Testis (tissue), 3 donors: ENCODE measurements around the gene TEX52. TPM values are rescaled to one million over a fixed set of nuclear protein-coding genes. Genes with fewer than 3 reads are reported as not detected.

Source experiments
- DNase-seq: peaks from one replicate; pipeline ENCODE4 v3.0.0-alpha.2; 2019
- H3K27ac ChIP-seq, 2 donors: fragments of 200-600 bp; sonication (generic); one replicate each; pipeline ENCODE4 v1.5.1; 2019
- H3K27me3 ChIP-seq: fragments of 200-600 bp; sonication (generic); one replicate; pipeline ENCODE4 v1.5.1; 2019
- H3K36me3 ChIP-seq: fragments of 200-600 bp; sonication (generic); one replicate; pipeline ENCODE4 v1.5.1; 2017; ENCODE audit warnings: low read depth; ENCODE audit errors: missing control alignments
- H3K4me1 ChIP-seq: fragments of 200-600 bp; sonication (generic); one replicate; pipeline ENCODE4 v1.5.1; 2019
- H3K4me3 ChIP-seq, 2 donors: fragments of 200-600 bp; sonication (generic); one replicate each; pipeline ENCODE4 v1.5.1; 2017 to 2019
- H3K9me3 ChIP-seq: fragments of 200-600 bp; sonication (generic); one replicate; pipeline ENCODE4 v1.5.1; 2017
- POLR2A ChIP-seq: fragments of 450-650 bp; IDR thresholded peaks from one replicate; pipeline ENCODE4 v1.6.1; 2017; ENCODE audit warnings: antibody characterized with exemption, mild to moderate bottlenecking, moderate library complexity
- WGBS, 2 donors: methylation state at CpG; one replicate each; pipeline ENCODE4 v1.1.5; 2018; 5-methylcytosine and 5-hydroxymethylcytosine counted together
- intact Hi-C: fragments of 100-400 bp; cut with DNase I; formaldehyde crosslinking; loops from one replicate; pipeline ENCODE4 v1.15.1; 2023; ENCODE audit warnings: low total_unique reads
- polyA plus RNA-seq: library from polyadenylated mRNA; stranded (reverse); fragments of 350-450 nt; fragmentation: Illumina TruSeq; extraction: RNeasy Lipid Tissue Mini Kit (QIAGEN cat#74804); gene quantifications from one replicate; pipeline ENCODE4 v1.2.3, GENCODE V29; 2014; ENCODE audit warnings: low read depth, low replicate concordance; ENCODE audit not compliant: insufficient read depth
- total RNA-seq, 2 donors: library from RNA; depleted of rRNA; stranded (reverse); fragments of >200 nt; gene quantifications; one replicate each; pipeline ENCODE4 v1.2.3, GENCODE V29; 2016
- TF ChIP-seq, protein P1 (sequence below), 3 experiments: fragments of 450-650 bp in 2 of 3; fragments of 200-600 bp in 1 of 3; sonication (generic) in 1 of 3; IDR thresholded peaks; one replicate each; pipeline ENCODE4 v1.5.1; 2016 to 2019; ENCODE audit warnings: antibody characterized with exemption in 3 of 3, mild to moderate bottlenecking in 2 of 3, moderate library complexity in 1 of 3

Gene TEX52
- total and polyA plus RNA-seq, 3 donors from 2014 or later = 0.81 to 11.4 (median 4.7) TPM

DNA sequence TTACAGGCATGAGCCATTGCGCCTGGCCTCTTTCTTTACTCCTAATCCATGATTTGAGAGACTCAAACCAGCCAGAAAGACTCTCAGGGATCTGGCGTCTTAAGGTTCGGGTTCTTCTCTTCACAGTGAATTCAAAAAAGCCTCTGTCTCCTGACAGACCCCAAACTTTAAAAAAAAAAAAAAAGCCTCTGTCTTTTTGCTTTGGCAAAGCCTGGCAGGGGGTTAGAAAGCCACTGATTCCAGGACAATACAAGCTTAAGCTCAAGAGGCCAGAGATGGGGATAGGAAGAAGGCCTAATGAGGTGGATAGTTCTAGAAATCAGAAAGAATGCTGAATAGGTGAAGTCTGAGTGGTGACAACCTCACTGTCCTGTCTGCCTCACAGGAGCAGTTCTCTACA is 30.8 kb downstream of the TEX52 start:
- TF ChIP-seq, protein P1, sequence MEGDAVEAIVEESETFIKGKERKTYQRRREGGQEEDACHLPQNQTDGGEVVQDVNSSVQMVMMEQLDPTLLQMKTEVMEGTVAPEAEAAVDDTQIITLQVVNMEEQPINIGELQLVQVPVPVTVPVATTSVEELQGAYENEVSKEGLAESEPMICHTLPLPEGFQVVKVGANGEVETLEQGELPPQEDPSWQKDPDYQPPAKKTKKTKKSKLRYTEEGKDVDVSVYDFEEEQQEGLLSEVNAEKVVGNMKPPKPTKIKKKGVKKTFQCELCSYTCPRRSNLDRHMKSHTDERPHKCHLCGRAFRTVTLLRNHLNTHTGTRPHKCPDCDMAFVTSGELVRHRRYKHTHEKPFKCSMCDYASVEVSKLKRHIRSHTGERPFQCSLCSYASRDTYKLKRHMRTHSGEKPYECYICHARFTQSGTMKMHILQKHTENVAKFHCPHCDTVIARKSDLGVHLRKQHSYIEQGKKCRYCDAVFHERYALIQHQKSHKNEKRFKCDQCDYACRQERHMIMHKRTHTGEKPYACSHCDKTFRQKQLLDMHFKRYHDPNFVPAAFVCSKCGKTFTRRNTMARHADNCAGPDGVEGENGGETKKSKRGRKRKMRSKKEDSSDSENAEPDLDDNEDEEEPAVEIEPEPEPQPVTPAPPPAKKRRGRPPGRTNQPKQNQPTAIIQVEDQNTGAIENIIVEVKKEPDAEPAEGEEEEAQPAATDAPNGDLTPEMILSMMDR (IDR thresholded peaks at IDR 0.05) = no peak
- TF ChIP-seq POLR2A = no peak
- 92 to 95% methylated on average over 3 of the region's 3 CpGs for WGBS, 2 donors
- Histone ChIP-seq H3K4me3 (no peak overlapping the region), H3K4me1 (no peaks in the 10 kb centered on the region), H3K27ac (no peak overlapping the region), H3K36me3 (no peaks in the 10 kb centered on the region), H3K27me3 (no peaks in the 10 kb centered on the region), H3K9me3 (no peaks in the 10 kb centered on the region)
- DNase-seq = no peak
- intact Hi-C loops = no loop called here

DNA sequence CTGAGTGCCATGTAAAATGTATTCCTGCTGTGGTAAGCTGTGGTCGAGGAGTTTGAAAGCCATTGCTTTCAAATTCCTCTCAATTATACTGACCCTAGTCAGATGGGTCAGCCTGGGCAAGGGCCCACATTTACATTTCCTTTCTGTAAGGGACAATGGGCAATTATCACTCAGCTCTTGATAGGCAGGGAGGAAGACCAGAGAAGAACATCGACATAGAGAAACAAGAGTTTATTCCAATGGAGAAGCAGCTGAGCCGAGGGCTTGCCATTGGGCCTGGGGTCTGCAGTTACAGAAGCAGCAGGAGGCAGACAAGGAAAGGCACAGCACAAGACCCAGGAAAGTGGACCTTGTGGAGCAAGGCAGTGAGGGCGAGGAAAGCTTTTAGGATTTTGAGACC is 31.7 kb downstream of the TEX52 start:
- H3K27ac ChIP-seq = no peak overlapping the region
- TF ChIP-seq POLR2A = no peak
- TF ChIP-seq, protein P1 (IDR thresholded peaks at IDR 0.05) = no peak
- no peaks in the 10 kb centered on the region for H3K36me3 ChIP-seq
- H3K4me3 ChIP-seq = no peak overlapping the region
- WGBS, 2 donors = 74 to 86% methylated on average over 4 of the region's 4 CpGs
- intact Hi-C loops = no loop called here
- H3K9me3 ChIP-seq = no peaks in the 10 kb centered on the region
- no peaks in the 10 kb centered on the region for H3K4me1 ChIP-seq
- H3K27me3 ChIP-seq = no peaks in the 10 kb centered on the region
- DNase-seq = no peak

DNA sequence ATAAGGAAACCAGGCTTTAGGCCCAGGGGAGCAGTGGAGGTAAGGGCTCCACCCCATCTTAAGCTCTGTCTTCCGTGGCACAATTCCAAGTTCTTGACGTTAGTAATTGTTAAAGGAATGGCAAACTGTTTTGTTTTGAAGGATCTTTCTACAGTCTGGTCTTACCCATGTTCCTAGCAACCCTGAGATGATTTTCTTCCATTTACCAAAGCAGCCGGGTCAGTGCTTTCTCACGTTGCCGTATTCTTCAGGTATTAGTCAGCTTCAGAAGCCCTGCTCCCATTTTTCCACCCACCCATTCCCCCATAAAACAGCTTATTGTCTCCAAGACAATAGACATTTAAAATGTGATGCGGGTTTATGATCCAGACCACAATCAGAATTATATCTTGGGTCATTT is 32.3 kb downstream of the TEX52 start:
- no peak for DNase-seq
- Histone ChIP-seq H3K9me3 (no peaks in the 10 kb centered on the region), H3K36me3 (no peaks in the 10 kb centered on the region), H3K27me3 (no peaks in the 10 kb centered on the region), H3K27ac (no peak overlapping the region), H3K4me3 (no peak overlapping the region), H3K4me1 (no peaks in the 10 kb centered on the region)
- intact Hi-C loops = no loop called here
- 68 to 88% methylated on average over 6 of the region's 6 CpGs for WGBS, 2 donors
- TF ChIP-seq, protein P1 (IDR thresholded peaks at IDR 0.05) = no peak

DNA sequence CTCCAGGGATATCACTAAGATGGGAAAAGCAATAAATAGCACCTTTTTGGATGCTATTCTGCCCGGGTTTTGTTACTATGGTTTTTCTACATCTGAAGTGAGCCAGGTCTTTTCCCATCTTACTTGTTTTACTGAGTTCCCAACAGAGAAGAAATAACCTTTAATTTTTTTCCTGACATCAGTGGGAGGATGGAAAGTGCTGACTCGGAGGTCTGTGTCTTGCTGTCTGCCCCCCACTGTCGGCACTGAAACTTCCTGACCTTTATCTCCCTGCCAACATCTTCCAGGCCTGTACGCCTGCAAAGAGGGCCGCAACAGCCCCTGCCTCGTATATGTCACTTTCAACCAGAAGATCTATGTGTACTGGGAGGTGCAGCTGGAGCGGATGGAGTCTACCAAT is 33.4 kb downstream of the TEX52 start:
- Histone ChIP-seq H3K36me3 (no peaks in the 10 kb centered on the region), H3K9me3 (no peaks in the 10 kb centered on the region), H3K4me3 (no peak overlapping the region), H3K4me1 (no peaks in the 10 kb centered on the region), H3K27me3 (no peaks in the 10 kb centered on the region), H3K27ac (no peak overlapping the region)
- no peak for TF ChIP-seq POLR2A
- TF ChIP-seq, protein P1 (IDR thresholded peaks at IDR 0.05) = no peak
- intact Hi-C loops = no loop called here
- DNase-seq = no peak
- WGBS, 2 donors = 58 to 63% methylated on average over 7 of the region's 7 CpGs

DNA sequence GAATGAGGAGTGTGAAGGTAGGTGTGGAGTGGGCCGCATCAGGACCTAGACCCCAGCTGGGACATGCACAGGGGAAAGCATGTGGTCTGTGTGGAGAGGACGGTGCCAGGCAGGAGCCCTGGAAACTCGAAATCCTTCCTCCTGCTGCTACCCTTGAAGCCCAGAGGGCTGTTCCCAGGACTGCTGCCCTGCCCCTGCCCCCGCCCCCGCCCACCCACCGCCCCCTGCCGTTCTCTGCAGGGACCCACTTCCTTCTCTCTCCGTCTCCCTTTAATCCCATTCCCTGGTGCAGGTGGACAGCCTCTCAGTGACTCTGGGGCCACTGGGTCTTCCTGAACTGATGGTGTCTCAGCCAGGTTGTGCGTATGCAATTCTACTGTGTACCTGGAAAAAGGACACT is 36.4 kb downstream of the TEX52 start:
- no peaks in the 10 kb centered on the region for H3K9me3 ChIP-seq
- TF ChIP-seq, protein P1 (IDR thresholded peaks at IDR 0.05) = no peak
- no peak for TF ChIP-seq POLR2A
- H3K36me3 ChIP-seq = no peaks in the 10 kb centered on the region
- intact Hi-C loops = no loop called here
- no peak overlapping the region for H3K4me3 ChIP-seq
- no peaks in the 10 kb centered on the region for H3K4me1 ChIP-seq
- no peak for DNase-seq
- H3K27me3 ChIP-seq = no peaks in the 10 kb centered on the region
- 85 to 89% methylated on average over 9 of the region's 9 CpGs for WGBS, 2 donors
- no peak overlapping the region for H3K27ac ChIP-seq
